ENCODE measurements around the gene CST7. TPM values are rescaled to one million over a fixed set of nuclear protein-coding genes. Genes with fewer than 3 reads are reported as not detected.

CST7 gene
- total and polyA plus RNA-seq, 3 donors from 2014 or later: 0.56 to 4.1 TPM; not detected in 1

GRCh38 chr20:24962182-24962492 is 13.1 kb downstream of the CST7 start:
- DNase-seq: no peak
- no peaks in the 10 kb centered on the region for H3K36me3 ChIP-seq (ENCODE audit: low read depth, missing control alignments)
- no peaks in the 10 kb centered on the region for H3K9me3 ChIP-seq
- H3K4me3 ChIP-seq: no peak overlapping the region
- H3K27ac ChIP-seq: no peak overlapping the region
- TF ChIP-seq POLR2A (IDR thresholded peaks at IDR 0.05) (no peak), CTCF (IDR thresholded peaks at IDR 0.05) (no peak)
- H3K4me1 ChIP-seq: peaks cover 6% of the 10 kb centered on the region
- 90 to 100% methylated on average over 2 of the region's 2 CpGs for WGBS, 2 donors
- intact Hi-C loops (cut with DNase I; ENCODE audit: low total_unique reads): no loop called here
- no peaks in the 10 kb centered on the region for H3K27me3 ChIP-seq

DNA sequence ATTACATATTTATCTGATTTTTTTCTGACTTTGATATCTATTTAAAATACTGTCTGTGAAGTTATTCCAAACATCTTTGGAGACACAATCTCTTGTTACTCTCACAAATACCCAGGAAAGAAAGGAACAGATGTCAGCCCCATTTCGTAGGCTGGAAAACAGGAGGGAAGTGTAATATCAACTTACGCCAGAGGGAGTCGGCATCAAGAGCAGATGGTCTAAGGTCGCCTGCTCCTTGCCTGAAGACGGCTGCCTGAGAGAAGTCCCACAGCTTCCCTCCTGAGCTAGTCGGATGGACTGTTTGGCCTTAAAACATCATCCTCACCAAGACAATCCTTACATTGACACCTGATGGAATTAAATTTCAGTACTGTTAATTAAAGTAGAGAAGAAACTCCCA is 13.4 kb downstream of the CST7 start:
- TF ChIP-seq POLR2A (IDR thresholded peaks at IDR 0.05) (no peak), CTCF (IDR thresholded peaks at IDR 0.05) (no peak)
- Histone ChIP-seq H3K36me3 (ENCODE audit: low read depth, missing control alignments) (no peaks in the 10 kb centered on the region), H3K4me1 (peaks cover 6% of the 10 kb centered on the region), H3K4me3 (no peak overlapping the region), H3K27me3 (no peaks in the 10 kb centered on the region), H3K27ac (no peak overlapping the region), H3K9me3 (no peaks in the 10 kb centered on the region)
- WGBS, 2 donors: 93 to 96% methylated on average over 6 of the region's 6 CpGs
- no peak for DNase-seq
- intact Hi-C loops (cut with DNase I; ENCODE audit: low total_unique reads): no loop called here

- DNase-seq: peak; percentile 58
- H3K4me1 ChIP-seq: peaks cover 6% of the 10 kb centered on the region
- no peaks in the 10 kb centered on the region for H3K9me3 ChIP-seq
- H3K36me3 ChIP-seq (ENCODE audit: low read depth, missing control alignments): no peaks in the 10 kb centered on the region
- peak overlapping the region in 1 of 2 donors; percentile 39 for H3K27ac ChIP-seq
- H3K4me3 ChIP-seq: no peak overlapping the region
- no peak for TF ChIP-seq CTCF (IDR thresholded peaks at IDR 0.05)
- TF ChIP-seq POLR2A (IDR thresholded peaks at IDR 0.05): no peak
- no peaks in the 10 kb centered on the region for H3K27me3 ChIP-seq
- intact Hi-C loops (cut with DNase I; ENCODE audit: low total_unique reads): no loop called here
- 74 to 87% methylated on average over 13 to 21 of the region's 21 CpGs for WGBS, 2 donors
Observed at GRCh38 chr20:24963672-24964505, 14.8 kb downstream of the CST7 start.

GRCh38 chr20:24964506-24964840 is 15.4 kb downstream of the CST7 start:
- no peak for DNase-seq
- WGBS, 2 donors: 85 to 87% methylated on average over 9 of the region's 9 CpGs
- peaks cover 6% of the 10 kb centered on the region for H3K4me1 ChIP-seq
- no peaks in the 10 kb centered on the region for H3K36me3 ChIP-seq (ENCODE audit: low read depth, missing control alignments)
- no peaks in the 10 kb centered on the region for H3K9me3 ChIP-seq
- no peak overlapping the region for H3K4me3 ChIP-seq
- intact Hi-C loops (cut with DNase I; ENCODE audit: low total_unique reads): no loop called here
- no peak for TF ChIP-seq POLR2A (IDR thresholded peaks at IDR 0.05)
- TF ChIP-seq CTCF (IDR thresholded peaks at IDR 0.05): no peak
- peak overlapping the region in 1 of 2 donors; percentile 39 for H3K27ac ChIP-seq
- no peaks in the 10 kb centered on the region for H3K27me3 ChIP-seq

Data from testis (tissue), 3 donors.